Erythroblast (primary cell): Measurements from ENCODE around the gene ARID1B.

Experiments used
- GATA1 ChIP-seq: IDR thresholded peaks from 2 replicates; pipeline ENCODE4 v1.6.1; 2011; ENCODE audit warnings: low read depth, mild to moderate bottlenecking, control low read depth, low read length, moderate library complexity
- POLR2A ChIP-seq: IDR thresholded peaks from 2 replicates; pipeline ENCODE4 v1.6.1; 2011; ENCODE audit warnings: mild to moderate bottlenecking, low read length

DNA sequence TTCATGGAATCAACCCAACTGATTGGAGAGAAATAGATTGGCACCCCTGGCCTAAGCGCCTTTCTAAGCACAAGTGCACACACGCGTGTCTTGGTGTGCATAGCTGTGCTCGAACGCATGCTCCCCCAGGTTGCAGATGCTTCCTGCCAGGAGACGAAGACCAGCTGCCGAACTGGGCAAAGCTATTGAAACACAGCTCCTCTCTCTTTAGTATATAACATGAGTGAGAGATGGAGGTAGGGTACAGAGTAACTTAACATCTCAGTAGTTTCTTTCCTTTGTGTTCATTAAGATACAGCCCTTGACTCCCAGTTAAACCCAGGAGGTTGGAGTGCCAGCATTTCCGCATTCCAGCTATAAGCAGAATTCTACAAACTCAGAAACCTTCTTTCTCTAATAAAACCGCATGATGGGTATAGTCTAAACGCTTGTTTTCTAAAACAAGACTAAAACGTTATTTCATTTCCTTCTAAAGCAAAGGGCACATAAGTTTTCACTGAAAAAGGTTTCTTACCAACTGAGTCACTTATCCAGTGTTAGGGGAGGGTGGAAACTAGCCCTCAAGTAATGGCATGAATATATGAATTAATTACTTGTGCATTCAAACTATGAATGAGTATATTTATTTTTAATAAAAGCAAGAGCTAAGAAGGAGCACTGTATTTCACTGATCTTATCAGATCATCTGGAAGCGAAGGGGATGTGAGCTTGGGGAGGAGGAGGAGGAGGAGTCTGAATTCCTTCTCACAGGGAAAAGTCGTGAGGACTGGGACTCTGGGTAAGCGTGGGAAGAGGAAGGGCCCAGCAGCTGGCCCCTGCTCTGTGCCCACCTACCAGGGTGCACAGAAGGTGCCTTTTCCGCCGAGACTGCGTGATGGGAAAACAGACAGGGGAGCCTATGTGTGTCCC, 367.0 kb downstream of the ARID1B start:
- TF ChIP-seq POLR2A (no peak), GATA1 (no peak)
